Measurements from ENCODE around the gene SZT2. TPM values are rescaled to one million over a fixed set of nuclear protein-coding genes. Genes with fewer than 3 reads are reported as not detected.
A peak's percentile ranks its signal among the peaks of the same experiment; 100 is the strongest.

Gene SZT2
- total RNA-seq = 26.8 TPM
- long read RNA-seq, full-length matches to known transcripts = 2 of 20 reads
- long read RNA-seq, partial matches to known transcripts = 13 of 20 reads
- long read RNA-seq, other reads (novel, unspliced or antisense) = 5 of 20 reads

- ATAC-seq (ENCODE audit: poor library complexity) (peak; percentile 100), DNase-seq (peak; percentile 98)
- intact Hi-C loops (cut with DNase I) = no loop called here
These were observed at the start of gene SZT2, which contains the start of gene MED8 for GRCh38 chr1:43389326-43390313. Gene SZT2, plus strand, starts transcription at chr1:43389899. Its CDS starts 70 bp downstream, at chr1:43389969. Gene MED8, minus strand, starts transcription at chr1:43389800. Its CDS starts 36 bp downstream, at chr1:43389764.

GRCh38 chr1:43340559-43340958, 49.1 kb upstream of the SZT2 start:
- intact Hi-C loops (cut with DNase I) = no loop called here
- ATAC-seq (ENCODE audit: poor library complexity) (no peak), DNase-seq (no peak)

DNA sequence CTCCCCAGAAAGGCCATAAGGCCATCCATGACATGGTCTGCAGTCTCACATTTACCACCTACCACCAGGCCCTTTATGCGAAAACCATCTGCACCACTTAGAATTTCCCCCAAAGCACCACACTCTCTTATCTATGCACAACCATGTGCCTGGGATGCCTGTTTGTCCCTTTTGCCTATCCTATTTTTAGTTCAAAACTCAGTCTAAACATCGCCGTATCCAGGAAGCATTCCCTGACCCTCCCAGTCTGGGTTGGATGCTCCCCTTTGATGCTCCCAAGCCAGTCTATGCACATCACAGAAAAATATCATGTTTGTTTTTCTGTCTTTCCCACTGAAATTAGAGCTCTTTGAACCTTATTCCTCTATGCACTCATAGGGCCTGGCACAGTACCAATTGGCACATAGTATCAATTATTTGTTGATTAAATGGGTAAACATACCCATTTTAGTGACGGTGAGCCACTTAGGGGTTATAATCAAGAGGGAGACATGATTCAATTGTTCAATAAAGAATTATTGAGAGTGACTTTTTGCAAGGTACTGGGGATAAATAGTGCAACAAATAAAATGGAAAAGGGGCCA, 45.3 kb upstream of the SZT2 start:
- ATAC-seq (ENCODE audit: poor library complexity) = peak; percentile 71
- intact Hi-C loops (cut with DNase I) = no loop called here
- no peak for DNase-seq

DNA sequence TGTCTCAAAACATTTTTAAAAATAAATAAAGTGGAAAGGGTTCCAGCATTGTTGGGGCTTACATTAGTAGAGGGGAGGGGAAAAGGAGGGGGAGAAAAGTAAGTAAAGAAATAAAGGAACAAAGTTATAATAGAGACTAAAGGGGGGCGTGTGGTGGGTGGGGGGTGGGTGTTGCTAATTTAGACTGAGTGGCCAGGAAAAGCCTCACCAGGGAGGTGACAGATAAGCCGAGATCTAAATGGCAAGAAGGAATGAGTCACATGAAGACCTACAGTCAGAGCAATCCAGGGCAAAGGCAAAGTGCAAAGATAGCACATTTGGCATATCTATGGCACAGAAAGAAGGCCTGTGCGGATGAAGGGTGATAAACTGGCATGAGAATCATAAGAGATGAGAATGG, 44.6 kb upstream of the SZT2 start:
- intact Hi-C loops (cut with DNase I) = no loop called here
- peak; percentile 31 for ATAC-seq (ENCODE audit: poor library complexity)
- no peak for DNase-seq

DNA sequence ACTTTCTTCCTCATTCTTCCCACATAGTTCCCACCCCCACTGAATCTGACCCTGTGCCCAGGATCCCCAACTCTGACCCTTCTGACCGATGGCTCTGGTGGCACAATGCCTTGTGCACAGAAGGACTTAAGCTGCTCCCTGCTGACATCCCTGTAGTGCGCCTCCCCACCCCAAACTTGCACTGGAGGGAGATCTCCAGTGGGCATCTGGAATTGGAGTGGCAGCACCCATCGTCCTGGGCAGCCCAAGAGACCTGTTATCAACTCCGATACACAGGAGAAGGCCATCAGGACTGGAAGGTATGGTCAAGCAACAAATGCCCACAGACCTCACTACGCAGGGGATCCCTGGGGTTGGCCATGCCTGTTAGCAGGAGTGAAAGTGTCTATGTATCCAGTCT, 43.1 kb upstream of the SZT2 start:
- intact Hi-C loops (cut with DNase I) = no loop called here
- DNase-seq (no peak), ATAC-seq (ENCODE audit: poor library complexity) (no peak)

- ATAC-seq (ENCODE audit: poor library complexity) (peak; percentile 4), DNase-seq (no peak)
- intact Hi-C loops (cut with DNase I) = no loop called here
These were observed 41.3 kb upstream of the SZT2 start for GRCh38 chr1:43348343-43348808.

- intact Hi-C loops (cut with DNase I) = no loop called here
These were observed 40.7 kb upstream of the SZT2 start for GRCh38 chr1:43348809-43349593.

DNA sequence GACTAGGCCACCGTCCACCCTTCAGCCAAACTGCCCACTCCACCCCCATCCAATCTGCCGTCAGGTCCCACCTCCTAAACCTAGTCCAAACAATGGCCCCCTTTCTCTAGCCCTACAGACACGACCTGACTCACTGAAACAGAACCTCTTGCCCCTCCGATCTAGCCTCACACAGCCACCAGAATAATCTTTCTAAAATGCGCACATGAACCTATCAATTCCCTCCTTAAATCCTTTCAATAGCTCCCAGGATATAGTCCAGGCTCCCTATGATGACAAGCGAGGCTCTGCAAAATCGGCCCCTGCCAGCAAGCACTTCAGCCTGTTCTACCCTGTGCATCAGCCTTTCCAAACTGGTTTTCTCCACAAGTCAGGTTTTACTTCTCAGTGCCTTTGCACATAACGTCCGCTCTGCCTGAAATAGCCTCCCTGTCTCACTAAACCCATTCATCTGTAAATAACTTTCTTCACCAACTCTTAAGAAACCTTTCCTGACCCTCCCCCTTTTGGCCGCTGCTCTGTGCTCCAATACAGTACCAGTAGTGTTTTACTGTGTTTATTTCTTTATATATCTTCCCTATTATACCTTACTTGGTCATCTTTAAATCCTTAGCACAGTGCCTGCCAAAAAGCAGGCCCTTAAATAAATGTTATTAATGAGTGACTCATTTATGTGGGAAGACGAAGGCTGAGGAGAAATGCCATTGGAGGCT, 39.9 kb upstream of the SZT2 start:
- intact Hi-C loops (cut with DNase I) = no loop called here
- DNase-seq (peak; percentile 64), ATAC-seq (ENCODE audit: poor library complexity) (peak; percentile 53)

More at GRCh38 chr1:43348809-43349593, 40.7 kb upstream of the SZT2 start:
- DNase-seq = peak; percentile 90
- peak; percentile 91 for ATAC-seq (ENCODE audit: poor library complexity)

DNA sequence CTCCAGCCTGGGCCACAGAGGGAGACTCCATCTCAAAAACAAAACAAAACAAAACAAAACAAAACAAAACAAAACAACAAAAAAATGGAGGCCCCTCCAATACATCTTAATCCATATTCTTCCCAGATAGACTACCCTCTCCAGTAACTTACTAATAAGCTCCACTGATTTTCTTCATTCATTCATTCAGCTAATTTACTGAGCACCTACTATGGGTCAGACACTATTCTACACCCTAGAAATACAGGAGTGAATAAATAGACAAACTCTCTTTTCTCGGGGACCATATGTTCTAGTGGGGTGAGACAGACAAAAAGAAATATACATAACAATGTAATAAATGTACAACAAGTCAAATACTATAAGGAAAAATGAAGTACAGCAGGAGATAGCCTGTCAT, 38.7 kb upstream of the SZT2 start:
- ATAC-seq (ENCODE audit: poor library complexity) = no peak
- no peak for DNase-seq
- intact Hi-C loops (cut with DNase I) = no loop called here

GRCh38 chr1:43351421-43352350, 38.0 kb upstream of the SZT2 start:
- DNase-seq (no peak), ATAC-seq (ENCODE audit: poor library complexity) (no peak)
- intact Hi-C loops (cut with DNase I) = no loop called here

- ATAC-seq (ENCODE audit: poor library complexity) (no peak), DNase-seq (no peak)
- intact Hi-C loops (cut with DNase I) = no loop called here
These were observed 37.4 kb upstream of the SZT2 start for GRCh38 chr1:43352351-43352705.

GRCh38 chr1:43352881-43353280, 36.8 kb upstream of the SZT2 start:
- intact Hi-C loops (cut with DNase I) = no loop called here
- ATAC-seq (ENCODE audit: poor library complexity) = no peak
- no peak for DNase-seq

DNA sequence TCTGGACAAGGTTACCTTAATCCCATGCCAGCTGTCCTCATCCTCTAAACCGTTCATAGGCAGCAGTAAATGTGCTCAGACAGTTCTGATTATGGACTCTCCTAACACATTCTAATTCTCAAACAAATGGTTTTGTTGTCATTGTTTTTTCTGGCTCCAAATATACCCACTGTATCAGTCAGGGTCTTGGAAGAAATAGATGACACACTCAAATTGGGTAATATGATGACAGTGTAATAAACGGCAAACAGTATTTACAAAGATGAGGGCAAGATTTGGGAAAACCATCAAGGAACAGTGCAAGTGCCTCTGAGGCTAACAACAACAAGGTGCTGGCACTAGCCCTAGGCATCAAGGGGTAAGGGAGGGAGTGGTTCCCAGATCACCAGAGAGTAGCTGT, 35.2 kb upstream of the SZT2 start:
- ATAC-seq (ENCODE audit: poor library complexity) (no peak), DNase-seq (no peak)
- intact Hi-C loops (cut with DNase I) = no loop called here

GRCh38 chr1:43354936-43355335, 34.8 kb upstream of the SZT2 start:
- intact Hi-C loops (cut with DNase I) = no loop called here
- ATAC-seq (ENCODE audit: poor library complexity) (no peak), DNase-seq (no peak)

DNA sequence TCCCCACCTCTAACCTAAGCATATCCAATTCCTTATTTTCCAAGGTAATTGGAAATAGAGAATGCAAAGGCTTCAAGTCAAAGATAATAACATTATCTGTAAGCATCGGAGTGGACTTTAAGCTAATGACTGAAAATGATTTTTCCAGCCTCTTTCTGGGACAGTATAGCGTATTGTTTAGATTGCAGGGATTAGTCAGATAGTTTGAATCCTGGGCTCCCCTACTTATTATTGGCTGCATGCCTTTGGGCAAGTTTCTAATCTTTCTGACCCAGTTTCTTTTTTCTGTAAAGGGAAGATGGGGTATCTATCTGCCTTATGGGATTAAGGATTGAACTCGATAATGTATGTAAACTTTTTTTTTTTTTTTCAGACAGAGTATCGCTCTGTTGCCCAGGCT, 32.4 kb upstream of the SZT2 start:
- intact Hi-C loops (cut with DNase I) = no loop called here
- ATAC-seq (ENCODE audit: poor library complexity) (no peak), DNase-seq (no peak)

- intact Hi-C loops (cut with DNase I) = no loop called here
- DNase-seq = no peak
- peak; percentile 55 for ATAC-seq (ENCODE audit: poor library complexity)
These were observed 31.5 kb upstream of the SZT2 start for GRCh38 chr1:43358121-43358745.
